NCI-H1092 treated with DMSO at 0.1 percent for 48 hours (cell line): ENCODE data around the gene PHACTR3.
A peak's percentile ranks its signal among the peaks of the same experiment; 100 is the strongest.
"Not testable (repeated sequence)": the region's sequence is repeated elsewhere in the genome, so short reads cannot be mapped to it uniquely, and the experiment has no call there.

Experiments
- DNase-seq: peaks from one replicate; lab custom pipeline; 2025; lab: John Stamatoyannopoulos, UW

PHACTR3 gene

DNA sequence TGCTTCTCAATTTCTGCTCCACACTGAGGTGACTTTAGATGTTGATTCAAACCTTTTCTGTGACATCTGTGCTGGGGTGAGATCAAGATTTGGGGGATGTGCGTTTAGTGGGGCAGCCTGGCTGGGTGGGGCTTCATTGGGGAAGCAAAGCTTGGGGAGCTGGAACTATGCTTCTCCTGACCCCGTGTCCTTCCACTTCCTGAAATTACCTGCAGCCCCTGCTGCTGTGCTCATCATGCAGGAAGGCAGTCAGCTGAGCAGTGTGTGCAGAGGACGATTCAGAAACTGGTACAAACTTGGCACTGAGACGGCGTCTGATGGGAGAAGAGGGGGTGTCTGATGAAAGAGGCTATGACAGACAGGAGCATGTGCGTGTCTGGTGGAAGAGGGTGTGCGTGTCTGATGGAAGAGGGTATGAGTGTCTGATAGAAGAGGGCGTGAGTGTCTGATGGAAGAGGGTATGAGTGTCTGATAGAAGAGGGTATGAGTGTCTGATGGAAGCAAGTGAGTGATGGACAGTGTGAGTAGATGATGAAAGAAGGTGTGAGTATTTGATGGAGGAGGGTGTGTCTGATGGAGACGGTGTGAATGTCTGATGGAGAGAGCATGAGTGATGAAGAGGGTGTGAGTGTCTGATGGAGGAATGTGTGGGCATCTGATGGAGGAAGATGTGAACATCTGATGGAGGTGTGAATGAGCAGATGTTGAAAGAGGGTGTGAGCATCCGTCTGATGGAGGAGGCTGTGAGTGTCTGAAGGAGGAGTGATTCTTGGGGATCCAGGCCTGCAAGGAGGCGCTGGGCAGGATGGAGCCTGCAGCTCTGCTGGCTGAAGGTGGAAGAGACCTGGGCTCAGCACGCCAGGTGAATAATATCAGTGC lies 225.7 kb downstream of the PHACTR3 start:
- no peak for DNase-seq

DNA sequence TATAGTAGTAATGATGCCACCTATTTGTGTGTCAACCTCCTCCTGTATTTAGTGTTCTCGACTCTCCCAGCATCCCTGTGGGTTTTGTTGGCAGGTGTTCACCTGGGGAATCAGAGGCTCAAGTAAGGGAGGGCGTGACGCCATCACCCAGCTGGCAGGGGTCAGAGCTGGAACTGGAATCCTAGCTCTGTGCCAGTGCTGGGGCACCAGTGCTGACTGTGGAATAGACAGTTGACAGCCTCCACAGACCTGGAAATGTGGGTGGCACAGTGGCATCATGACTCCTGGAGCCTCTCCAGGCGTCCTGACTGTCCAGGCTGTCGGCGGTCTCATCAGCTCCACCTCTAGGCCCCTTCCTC lies 226.3 kb downstream of the PHACTR3 start:
- DNase-seq: no peak

DNA sequence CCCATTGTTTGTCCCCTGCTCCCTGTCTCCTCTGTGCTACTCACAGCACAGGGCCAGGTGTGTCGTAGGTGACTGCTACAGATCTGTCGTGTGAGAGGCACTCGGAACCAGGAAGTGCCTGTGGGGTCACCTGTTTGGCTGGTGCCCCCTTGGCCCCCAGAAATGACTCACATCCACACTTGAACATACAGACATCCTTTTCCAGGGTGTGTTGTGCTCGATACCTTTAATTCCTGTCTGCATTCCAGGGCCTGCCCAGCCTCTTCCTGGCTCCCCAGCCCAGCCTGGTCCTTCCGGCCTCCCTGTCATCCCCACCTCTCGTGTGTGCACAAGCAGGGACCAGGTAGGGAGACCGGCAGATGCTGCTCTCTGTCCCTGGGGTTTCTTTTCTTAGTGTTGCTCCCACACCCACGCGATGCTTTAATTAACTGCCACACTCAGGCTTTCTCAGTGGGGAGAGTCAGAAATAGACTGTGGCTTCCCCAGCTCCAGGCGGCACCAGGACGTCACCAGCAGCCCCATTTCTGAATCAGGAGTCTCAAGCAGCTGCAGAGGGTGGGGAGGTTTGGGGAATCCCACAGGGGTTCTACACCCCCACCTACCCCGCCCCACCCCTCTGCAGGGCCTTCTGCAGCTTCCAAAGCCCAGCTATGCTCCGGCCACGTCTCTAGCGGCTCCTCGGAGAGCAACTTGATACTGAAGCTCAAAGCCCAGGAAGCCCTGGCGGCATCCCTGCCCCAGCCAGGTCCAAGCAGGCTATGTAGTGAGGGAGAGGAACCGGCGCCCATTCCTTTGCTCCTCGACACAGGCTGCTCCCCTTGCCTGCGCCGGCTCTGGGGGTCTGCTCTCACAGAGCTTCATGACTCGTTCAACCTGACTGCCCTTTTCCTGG lies 226.9 kb downstream of the PHACTR3 start:
- no peak for DNase-seq

DNA sequence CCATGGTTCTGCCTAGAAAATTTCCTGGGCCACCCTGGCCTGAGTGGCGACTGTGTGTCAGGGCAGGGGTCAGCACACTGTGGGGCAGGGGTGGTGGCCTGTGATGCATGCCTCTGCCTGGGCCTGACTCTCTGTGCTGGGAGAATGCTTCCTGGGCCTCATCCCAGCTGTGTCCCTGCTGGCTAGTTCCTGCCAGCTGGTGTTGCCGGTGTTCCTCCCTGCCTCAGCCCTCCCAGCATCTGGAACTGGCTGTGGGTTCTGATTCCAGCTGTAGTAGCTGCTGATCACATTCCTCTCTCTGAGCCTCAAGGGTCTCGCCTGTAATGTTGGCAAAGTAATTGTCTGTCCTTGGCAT lies 227.6 kb downstream of the PHACTR3 start:
- no peak for DNase-seq

DNA sequence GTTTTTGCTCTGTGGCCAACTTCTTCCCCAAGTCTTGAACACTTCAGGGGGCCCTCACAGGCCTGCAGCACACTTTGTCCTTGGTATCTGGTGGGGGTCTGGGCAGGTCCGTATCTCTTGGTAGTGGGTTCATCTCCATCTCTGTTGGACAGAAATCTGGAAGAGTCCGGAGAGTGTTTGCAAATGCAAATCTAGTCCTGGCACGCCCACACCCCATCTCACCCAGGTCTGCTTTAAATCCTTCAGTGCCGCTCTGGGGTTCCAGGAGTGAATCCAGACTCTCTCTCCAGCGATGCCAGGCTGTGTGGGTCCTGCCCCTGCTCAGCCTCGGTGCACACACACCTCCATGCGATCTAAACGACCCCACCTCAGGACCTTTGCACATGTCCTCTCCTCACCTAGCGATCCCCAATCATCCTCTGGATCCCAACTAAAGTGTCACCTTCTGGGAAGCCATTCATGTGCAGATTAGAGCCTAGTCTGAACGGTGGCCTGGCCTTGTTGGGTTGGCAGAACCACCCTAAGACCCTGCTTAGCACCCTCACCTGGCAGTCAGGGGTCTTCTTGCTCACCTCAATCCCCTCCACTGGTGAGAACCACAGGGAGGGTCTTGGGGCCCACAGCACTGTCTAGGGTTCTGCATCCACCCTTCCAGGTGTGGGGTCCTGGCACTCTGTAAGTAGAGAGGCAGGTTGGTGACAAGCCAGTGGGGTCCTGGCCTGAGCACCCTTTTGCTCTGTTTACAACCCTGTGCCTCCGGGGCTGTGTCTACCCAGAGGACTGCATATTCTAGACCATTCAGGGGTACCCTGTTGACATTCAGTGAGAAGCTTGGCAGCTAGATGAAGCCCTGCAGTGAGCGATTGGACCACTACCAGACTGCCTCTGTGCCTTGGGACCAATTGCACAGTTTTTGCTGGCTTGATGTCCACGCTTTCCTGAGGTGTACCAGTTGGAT lies 228.3 kb downstream of the PHACTR3 start:
- no peak for DNase-seq

DNA sequence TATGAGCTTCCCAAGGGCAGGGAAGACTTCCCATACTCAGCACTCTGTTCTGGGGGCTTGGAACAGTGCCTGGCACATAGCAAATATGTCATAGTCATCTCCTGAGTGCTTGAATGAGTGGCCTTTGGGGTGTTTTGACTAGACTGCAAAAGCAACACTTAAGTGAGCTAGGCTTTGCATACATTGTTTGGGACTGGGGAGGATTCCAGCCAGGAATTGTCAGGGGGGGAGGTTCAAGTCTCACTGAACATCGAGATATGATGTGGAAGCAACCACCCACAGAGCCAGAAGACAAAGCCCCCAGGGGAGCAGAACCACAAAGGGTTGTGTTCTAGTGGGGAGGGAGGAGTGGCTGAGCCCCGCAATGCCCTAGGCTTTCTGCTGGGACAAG lies 230.7 kb downstream of the PHACTR3 start:
- peak; percentile 44 for DNase-seq

DNA sequence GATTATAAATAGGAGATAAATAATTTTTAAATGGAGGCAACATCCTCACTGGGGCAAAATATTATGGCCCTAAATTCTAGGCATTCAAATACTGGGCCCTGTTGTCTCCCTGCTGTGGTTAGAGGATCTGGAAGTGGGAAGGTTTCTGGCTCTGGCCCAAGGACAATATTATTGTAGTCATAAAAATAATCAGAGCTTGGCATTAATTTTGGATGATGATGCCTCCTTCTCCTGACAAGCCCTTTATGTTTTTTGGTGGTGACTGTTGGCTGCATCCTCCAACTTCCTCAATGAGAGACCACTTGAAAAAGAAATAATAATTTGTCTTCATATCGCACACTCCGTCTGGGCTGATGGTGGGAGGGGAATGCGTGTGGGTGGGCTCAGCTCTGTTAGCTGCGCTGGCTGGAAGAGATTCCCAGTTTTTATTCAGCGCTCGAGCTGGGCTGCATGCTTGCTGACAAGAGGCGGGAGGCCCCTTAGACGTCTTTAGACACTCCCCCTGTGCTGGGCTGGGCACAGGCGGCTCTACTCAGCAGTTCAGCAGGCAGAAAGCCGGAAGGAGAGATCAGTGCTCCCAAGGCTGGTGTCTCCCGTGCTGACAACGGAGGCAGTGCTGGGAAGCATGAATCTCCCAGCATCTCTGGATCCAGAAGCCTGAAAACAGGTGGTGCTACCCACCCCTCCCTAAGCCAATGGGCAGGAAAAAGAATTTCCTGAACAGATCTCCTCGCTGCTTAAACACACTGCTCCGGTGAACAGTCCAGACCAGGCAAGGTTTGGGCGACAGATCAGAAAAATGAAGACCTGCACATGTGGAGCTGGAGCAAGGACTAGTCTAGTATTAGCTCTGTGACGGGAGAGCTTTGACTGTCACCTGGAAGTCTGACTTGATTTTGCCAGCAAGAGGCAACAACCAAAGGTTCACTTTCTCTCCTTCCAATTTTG lies 231.4 kb downstream of the PHACTR3 start:
- DNase-seq: peak; percentile 83

DNA sequence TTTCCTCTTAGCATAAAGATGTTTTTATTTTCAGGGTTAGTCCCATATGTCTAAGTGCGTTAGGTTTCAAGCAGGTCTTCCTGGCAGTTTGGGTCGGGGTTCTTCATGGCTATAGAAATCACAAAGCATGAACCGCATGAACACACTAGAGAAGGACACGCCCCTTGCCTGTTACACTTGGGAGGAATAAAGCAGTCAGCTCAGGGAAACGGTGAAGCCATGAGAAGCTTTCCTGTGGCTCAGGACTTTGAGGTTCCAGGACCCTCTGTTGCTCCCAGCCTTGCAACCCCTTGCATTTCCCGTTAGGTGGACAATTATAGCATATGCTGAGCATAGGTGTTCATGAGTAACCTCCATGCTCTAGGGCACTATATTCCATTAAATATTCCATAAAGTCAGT lies 232.4 kb downstream of the PHACTR3 start:
- DNase-seq: peak; percentile 27

DNA sequence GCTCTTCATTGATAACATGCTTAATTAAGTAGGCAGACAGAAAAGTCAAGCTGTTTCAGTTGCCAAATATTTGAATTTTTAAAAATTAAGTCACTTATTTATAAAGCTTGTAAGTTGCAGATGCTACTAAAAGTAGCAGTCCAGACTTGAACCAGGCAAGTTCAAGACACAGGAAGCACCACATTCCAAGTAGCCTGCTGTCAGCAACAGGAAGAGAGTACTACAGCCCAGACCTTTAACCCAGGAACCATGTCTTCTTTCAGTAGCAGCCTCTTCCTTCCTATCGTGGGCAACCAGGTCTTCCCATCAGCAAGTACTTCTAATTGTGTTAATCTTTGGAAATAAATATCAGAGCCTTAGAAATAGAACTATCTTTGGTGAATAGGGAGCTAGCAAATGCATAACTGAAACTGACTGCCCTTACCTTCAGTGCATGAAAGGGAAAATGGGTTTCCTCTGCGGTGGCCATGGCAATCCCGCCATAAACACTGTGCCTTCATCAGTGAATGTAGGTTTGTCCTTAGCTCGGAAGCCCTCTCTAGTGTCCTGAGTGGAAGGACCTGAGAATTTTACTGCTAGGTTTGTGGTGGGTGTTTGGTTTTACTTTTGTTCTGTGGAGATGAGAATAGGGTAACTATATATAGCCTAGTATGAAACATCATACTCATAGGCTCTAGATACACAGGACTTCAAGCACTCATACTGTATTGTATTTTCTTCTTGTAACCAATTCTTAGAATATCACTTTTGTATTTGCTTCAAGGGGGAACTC lies 233.5 kb downstream of the PHACTR3 start:
- no peak for DNase-seq

DNA sequence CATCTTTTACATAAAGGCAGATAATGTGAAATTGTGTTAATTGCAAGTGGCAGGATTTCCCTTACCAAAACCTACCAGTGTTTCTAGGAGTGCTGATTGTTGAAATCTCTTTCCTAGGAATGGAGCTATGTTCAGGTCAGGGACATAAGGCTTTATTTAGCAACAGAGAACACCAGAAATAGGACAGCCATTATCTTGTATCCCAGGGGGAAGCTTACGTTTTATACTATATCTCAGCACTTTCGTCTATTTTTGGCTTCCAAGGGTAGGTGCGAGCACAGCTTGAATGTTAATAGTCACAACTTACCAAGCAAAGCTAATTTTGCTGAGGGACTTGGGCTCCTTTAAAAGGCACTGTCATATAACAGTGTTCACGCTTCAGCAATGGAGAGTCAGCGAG lies 235.1 kb downstream of the PHACTR3 start:
- DNase-seq: no peak

DNA sequence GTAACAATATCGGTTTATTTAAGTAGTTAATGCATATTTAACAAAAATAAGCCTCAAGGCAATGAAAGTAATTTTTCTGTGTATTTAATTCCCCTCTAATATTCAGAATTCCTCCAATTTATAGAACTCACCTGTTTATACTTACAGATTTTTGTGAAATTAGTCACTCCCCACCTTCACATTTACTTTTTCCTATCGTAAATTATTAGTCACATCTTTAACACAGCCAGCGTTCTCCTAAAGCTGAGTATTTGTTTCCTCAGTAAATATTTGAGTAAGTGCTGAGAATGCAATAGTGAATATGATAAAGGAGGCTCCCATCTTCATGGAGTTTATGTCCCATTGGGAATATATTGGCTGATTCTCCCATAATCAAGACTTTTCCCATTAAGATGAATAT lies 241.1 kb downstream of the PHACTR3 start:
- no peak for DNase-seq

DNA sequence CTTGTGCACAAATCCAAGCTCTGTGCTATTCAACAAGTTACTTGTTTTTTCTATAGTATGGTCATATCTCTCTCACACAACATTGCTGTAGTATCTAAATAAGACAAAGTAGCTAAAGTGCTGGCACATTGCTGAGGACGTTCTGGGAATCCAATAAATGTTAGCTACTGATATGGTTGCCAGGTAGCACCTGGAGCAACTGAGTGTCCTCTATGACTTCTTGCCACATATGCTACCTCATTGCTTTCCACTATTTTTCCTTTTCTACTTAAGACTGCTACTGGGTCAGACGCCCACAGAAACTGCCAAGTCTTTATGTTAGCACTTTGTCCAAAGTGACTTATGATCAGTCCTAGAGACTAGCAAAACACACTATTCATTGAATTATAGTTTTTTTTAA lies 243.8 kb downstream of the PHACTR3 start:
- no peak for DNase-seq

DNA sequence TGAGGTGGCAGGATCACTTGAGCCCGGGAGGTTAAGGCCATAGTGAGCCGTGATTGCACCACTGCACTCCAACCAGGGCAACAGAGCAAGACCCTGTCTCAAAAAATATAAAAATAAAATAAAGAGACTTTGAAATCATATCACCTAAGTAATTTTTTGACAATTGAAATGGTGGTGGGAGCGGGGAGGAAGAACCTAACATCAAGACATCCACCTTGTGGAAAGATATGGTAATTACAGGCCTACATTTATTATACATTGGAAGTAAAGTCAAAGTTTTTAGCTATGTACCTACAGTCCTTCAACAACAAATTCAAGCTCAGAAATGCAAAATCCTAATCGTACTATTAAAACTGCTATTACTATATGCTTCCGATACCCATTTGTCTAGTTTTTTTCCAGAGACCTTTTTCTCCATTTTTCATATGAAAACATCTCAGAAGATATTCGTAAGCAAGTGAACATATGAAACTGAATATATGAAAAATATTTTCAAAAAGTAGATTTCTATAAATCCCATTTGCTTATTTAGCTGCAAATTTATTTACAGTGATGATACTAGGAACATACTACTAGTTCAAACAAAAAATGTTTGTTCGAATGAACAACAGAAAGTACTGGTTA lies 245.8 kb downstream of the PHACTR3 start:
- DNase-seq: peak; percentile 39

DNA sequence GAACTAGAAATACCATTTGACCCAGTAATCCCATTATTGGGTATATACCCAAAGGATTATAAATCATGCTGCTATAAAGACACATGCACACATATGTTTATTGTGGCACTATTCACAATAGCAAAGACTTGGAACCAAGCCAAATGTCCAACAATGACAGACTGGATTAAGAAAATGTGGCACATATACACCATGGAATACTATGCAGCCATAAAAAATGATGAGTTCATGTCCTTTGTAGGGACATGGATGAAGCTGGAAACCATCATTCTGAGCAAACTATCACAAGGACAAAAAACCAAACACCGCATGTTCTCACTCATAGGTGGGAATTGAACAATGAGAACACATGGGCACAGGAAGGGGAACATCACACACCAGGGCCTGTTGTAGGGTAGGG lies 252.2 kb downstream of the PHACTR3 start:
- DNase-seq: not testable (repeated sequence)

DNA sequence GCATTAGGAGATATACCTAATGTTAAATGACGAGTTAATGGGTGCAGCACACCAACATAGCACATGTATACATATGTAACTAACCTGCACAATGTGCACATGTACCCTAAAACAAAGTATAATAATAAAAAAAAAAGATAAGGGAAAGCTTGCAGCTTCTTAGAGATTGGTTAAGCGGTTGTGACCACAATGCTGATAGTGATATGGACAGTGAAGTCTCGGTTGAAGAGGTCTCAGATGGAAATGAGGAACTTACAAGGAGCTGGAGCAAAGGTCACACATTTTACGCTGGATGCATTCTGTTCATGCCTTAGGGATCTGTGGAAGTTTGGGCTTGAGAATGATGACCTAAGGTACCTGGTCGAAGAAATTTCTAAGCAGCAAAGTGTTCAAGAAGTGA lies 252.6 kb downstream of the PHACTR3 start:
- DNase-seq: not testable (repeated sequence)

DNA sequence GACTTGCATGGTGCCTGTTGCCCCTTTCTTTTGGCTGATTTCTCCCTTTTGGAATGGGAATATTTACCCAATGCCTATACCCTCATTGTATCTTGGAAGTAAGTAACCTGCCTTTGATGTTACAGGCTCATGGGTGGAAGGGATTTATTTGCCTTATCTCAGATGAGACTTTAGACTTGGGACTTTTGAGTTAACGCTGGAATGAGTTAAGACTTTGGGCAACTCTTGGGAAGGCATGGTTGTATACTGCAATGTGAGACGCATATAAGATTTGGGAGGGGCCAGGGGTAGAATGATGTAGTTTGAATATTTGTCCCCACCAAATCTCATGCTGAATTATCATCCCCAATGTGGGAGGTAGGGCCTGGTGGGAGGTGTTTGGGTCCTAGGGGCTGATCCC lies 253.6 kb downstream of the PHACTR3 start:
- no peak for DNase-seq

DNA sequence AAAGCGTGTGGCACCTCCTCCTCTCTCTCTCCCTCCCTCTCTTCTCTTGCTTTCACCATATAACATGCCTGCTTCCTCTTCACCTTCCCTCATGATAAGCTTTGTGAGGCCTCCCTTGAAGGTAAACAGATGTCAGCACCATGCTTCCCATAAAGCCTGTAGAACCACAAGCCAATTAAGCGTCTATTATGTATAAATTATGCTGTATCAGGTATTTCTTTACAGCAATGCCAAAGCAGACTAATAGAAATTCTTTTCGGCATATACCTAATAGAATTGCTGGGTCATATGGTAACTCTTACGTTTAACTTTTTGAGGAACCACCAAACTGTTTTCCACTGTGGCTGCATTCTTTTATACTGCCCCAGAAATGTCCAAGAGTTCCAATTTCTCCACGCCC lies 254.1 kb downstream of the PHACTR3 start:
- no peak for DNase-seq

DNA sequence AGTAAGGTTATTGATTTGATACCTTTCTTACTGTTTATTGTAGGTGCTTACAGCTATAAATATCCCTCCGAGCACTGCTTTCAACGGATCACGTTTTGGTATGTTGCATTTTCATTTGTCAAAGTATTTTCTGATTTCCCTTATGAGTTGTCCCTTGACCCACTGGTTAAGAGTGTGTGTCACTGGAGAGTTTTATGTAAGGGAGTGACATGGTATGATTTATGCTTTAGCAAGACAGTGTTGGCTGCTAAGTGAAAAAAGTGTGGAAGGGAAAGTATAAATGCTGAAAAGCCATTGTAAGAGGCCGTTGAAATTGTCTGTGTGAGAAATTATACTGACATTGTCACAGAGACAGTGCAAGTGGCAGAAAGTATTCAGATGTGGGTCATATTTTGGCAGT lies 257.1 kb downstream of the PHACTR3 start:
- DNase-seq: no peak

DNA sequence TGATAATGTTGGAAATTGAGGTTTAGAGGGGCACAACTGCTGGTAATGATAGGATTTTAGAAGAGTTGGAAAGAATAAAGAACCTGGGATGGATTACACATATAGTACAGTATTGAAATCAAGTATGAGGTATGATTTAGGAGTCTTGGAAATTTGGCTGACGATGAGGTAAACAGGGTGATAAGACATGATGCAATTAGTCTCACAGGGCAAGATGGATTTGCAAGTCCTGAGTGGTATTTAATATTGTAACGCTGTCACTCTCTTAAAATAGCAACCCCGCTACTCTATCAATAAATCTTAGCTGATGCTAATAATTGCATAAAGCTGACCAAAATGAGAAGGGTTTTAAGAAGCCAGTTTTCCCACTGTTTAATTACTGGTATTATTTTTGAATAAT lies 258.7 kb downstream of the PHACTR3 start:
- DNase-seq: no peak

DNA sequence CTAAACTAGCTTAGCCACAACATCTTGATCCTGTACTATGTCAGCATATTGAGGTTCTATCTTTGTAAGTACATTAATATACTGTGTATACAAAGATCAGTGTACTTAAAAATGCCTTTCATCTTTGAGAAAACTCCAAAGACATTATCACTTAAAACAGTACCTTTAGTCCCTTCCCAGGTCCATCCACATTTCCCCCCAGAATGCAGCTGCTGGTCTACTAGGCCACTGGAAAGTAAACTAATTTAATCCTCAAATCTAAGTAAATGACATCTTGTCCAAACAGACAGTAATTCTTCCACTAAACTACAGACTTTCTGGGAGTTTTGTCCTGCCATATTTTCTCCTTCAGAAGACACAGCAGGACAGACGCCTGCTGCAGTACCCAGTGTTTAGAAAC lies 260.4 kb downstream of the PHACTR3 start:
- no peak for DNase-seq
